Panc1 (cell line): Measurements from ENCODE around the gene LRCH1. TPM values are rescaled to one million over a fixed set of nuclear protein-coding genes. Genes with fewer than 3 reads are reported as not detected.

ENCODE experiments used
- ATAC-seq: fragments of 200-7000 bp; cut with Tn5 transposase; 2 replicates; pipeline ENCODE4 v1.9.1; 2020; ENCODE audit warnings: mild to moderate bottlenecking, moderate library complexity
- BruUV-seq: library from RNA; stranded (reverse); fragments of 400-500 nt; replicated peaks from 2 replicates; lab custom pipeline; 2021; lab: Mats Ljungman, UMichigan
- CTCF ChIA-PET: fragments of 300-600 bp; sonication (Branson Sonifier 250); formaldehyde crosslinking; loops from one replicate; lab custom pipeline; 2022; ENCODE audit warnings: antibody characterized with exemption; lab: Charles Lee
- POLR2A ChIA-PET: fragments of 300-600 bp; sonication (Branson Sonifier 250); formaldehyde crosslinking; loops from one replicate; lab custom pipeline; 2022; ENCODE audit warnings: antibody characterized with exemption; lab: Charles Lee
- DNase-seq: peaks from one replicate; pipeline ENCODE4 v3.0.0-alpha.2; 2010; ENCODE audit warnings: low read depth, low spot score
- H3K27ac ChIP-seq: 2 replicates; pipeline ENCODE4 v1.5.1; 2011; ENCODE audit warnings: mild to moderate bottlenecking, low read length, inconsistent platforms
- H3K27me3 ChIP-seq: fragments of 200-500 bp; sonication (Bioruptor generic); 2 replicates; pipeline ENCODE4 v1.6.0; 2014; ENCODE audit warnings: low read length, inconsistent platforms; ENCODE audit not compliant: control insufficient read depth, insufficient read depth
- H3K36me3 ChIP-seq: fragments of 200-500 bp; sonication (Bioruptor generic); 2 replicates; pipeline ENCODE4 v1.5.1; 2014; ENCODE audit warnings: inconsistent platforms, mild to moderate bottlenecking, low read length, moderate library complexity; ENCODE audit not compliant: control insufficient read depth, insufficient read depth
- H3K4me1 ChIP-seq: 2 replicates; pipeline ENCODE4 v1.5.1; 2011; ENCODE audit warnings: inconsistent platforms, mild to moderate bottlenecking, low read length, moderate library complexity; ENCODE audit not compliant: control insufficient read depth, insufficient read depth
- H3K4me3 ChIP-seq, 2 experiments: 2 replicates each; pipeline ENCODE4 v1.5.1; 2011 to 2012; ENCODE audit warnings: low read depth in 2 of 2, low read length in 2 of 2, mild to moderate bottlenecking in 2 of 2, inconsistent platforms in 1 of 2, moderate library complexity in 1 of 2
- H3K9me3 ChIP-seq: fragments of 200-500 bp; sonication (Bioruptor generic); 2 replicates; pipeline ENCODE4 v1.5.1; 2014; ENCODE audit warnings: low read depth, mild to moderate bottlenecking, inconsistent platforms, low read length, moderate library complexity; ENCODE audit not compliant: control insufficient read depth, insufficient read depth
- POLR2AphosphoS5 ChIP-seq: IDR thresholded peaks from 2 replicates; pipeline ENCODE4 v1.6.1; 2012; ENCODE audit warnings: mild to moderate bottlenecking, low read depth, low read length, moderate library complexity
- SIN3A ChIP-seq: IDR thresholded peaks from 2 replicates; pipeline ENCODE4 v1.6.1; 2012; ENCODE audit warnings: low read depth, mild to moderate bottlenecking, low read length, moderate library complexity, borderline replicate concordance; ENCODE audit not compliant: insufficient read depth
- TCF7L2 ChIP-seq: IDR thresholded peaks from 2 replicates; pipeline ENCODE4 v1.6.1; 2011; ENCODE audit warnings: mild to moderate bottlenecking, low read depth, low read length, inconsistent platforms
- in situ Hi-C: cut with HindIII; loops from 2 replicates; pipeline ENCODE4 v1.10.0; 2016; ENCODE audit warnings: low sequenced_read_pairs, low pct_unique_long_range_greater_than_20kb
- intact Hi-C: fragments of 100-400 bp; cut with micrococcal nuclease; formaldehyde crosslinking; loops from one replicate; pipeline ENCODE4 v1.10.0; 2022; ENCODE audit not compliant: unreplicated experiment
- total RNA-seq: library from RNA; stranded (reverse); gene quantifications from one replicate; pipeline ENCODE4 v1.2.1, GENCODE V29; 2021; ENCODE audit not compliant: unreplicated experiment
- TF ChIP-seq, protein P1 (sequence below), 2 experiments: IDR thresholded peaks; 2 replicates each; pipeline ENCODE4 v1.6.1; 2011 to 2012; ENCODE audit warnings: low read depth in 2 of 2, control low read depth in 1 of 2, low read length in 1 of 2, mild to moderate bottlenecking in 1 of 2, moderate library complexity in 1 of 2; ENCODE audit not compliant: insufficient read depth in 1 of 2
- TF ChIP-seq, protein P2 (sequence below): fragments of 450-650 bp; IDR thresholded peaks from 2 replicates; pipeline ENCODE4 v1.5.1; 2017; ENCODE audit warnings: mild to moderate bottlenecking

LRCH1 gene
- total RNA-seq, 1 experiment from 2014 or later = 7.9 TPM

DNA sequence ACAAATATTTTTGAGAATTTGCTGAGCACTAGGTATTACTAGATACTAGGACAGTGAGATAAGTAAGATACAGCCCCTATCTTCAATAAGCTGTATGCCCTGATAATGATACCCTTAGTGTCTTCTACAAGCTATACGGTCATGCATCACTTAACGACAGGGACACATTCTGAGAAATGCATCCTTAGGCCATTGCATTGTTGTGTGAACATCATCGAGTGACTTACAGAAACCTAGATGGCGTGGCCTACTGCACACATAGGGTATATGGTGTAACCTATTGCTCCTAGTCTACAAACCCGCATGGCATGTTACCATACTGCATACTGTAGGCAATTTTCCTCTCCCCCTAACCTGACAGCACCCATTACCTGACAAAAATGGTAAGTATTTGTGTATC, 64.9 kb downstream of the LRCH1 start:
- Histone ChIP-seq H3K9me3 (no peaks in the 10 kb centered on the region), H3K36me3 (no peaks in the 10 kb centered on the region), H3K4me3 (no peak overlapping the region), H3K27me3 (no peaks in the 10 kb centered on the region), H3K27ac (no peak overlapping the region), H3K4me1 (no peaks in the 10 kb centered on the region; the same call in 1 of the 2 replicates)
- DNase-seq (no peak), ATAC-seq (no peak)
- intact Hi-C loops (no loop called here), in situ Hi-C loops (no loop called here)
- ChIA-PET CTCF (no interaction called here), POLR2A (no interaction called here)
- BruUV-seq = no TSS peak
- TF ChIP-seq, protein P1, sequence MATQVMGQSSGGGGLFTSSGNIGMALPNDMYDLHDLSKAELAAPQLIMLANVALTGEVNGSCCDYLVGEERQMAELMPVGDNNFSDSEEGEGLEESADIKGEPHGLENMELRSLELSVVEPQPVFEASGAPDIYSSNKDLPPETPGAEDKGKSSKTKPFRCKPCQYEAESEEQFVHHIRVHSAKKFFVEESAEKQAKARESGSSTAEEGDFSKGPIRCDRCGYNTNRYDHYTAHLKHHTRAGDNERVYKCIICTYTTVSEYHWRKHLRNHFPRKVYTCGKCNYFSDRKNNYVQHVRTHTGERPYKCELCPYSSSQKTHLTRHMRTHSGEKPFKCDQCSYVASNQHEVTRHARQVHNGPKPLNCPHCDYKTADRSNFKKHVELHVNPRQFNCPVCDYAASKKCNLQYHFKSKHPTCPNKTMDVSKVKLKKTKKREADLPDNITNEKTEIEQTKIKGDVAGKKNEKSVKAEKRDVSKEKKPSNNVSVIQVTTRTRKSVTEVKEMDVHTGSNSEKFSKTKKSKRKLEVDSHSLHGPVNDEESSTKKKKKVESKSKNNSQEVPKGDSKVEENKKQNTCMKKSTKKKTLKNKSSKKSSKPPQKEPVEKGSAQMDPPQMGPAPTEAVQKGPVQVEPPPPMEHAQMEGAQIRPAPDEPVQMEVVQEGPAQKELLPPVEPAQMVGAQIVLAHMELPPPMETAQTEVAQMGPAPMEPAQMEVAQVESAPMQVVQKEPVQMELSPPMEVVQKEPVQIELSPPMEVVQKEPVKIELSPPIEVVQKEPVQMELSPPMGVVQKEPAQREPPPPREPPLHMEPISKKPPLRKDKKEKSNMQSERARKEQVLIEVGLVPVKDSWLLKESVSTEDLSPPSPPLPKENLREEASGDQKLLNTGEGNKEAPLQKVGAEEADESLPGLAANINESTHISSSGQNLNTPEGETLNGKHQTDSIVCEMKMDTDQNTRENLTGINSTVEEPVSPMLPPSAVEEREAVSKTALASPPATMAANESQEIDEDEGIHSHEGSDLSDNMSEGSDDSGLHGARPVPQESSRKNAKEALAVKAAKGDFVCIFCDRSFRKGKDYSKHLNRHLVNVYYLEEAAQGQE (IDR thresholded peaks at IDR 0.05; ENCODE audit: insufficient read depth in 1 of 2, low read depth in 2 of 2, low read length in 1 of 2) = no peak
- TF ChIP-seq SIN3A (no peak), POLR2AphosphoS5 (no peak), TCF7L2 (no peak)
- TF ChIP-seq, protein P2, sequence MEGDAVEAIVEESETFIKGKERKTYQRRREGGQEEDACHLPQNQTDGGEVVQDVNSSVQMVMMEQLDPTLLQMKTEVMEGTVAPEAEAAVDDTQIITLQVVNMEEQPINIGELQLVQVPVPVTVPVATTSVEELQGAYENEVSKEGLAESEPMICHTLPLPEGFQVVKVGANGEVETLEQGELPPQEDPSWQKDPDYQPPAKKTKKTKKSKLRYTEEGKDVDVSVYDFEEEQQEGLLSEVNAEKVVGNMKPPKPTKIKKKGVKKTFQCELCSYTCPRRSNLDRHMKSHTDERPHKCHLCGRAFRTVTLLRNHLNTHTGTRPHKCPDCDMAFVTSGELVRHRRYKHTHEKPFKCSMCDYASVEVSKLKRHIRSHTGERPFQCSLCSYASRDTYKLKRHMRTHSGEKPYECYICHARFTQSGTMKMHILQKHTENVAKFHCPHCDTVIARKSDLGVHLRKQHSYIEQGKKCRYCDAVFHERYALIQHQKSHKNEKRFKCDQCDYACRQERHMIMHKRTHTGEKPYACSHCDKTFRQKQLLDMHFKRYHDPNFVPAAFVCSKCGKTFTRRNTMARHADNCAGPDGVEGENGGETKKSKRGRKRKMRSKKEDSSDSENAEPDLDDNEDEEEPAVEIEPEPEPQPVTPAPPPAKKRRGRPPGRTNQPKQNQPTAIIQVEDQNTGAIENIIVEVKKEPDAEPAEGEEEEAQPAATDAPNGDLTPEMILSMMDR = no peak

DNA sequence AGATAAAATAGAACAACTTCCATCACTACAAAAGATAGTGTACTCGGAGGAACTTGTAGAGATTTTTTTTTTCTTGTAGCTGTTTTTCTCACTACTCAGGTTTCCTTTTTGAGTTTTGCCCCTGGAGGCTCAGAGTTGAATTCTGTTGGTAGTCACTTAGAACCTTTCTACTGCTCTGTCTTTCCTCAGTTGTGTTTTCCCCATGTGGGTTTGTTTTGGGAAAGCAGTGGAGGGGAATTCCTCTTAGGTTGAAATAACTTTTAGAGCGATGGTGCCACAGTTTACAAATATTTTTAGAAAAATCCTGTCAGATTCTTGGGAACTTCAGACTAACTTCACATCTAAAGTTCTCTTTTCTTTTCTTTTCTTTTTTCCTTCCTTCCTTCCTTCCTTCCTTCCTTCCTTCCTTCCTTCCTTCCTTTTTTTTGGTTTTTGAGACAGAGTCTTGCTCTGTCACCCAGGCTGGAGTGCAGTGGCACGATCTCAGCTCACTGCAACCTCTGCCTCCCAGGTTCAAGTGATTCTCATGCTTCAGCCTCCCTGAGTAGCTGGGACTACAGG, 65.8 kb downstream of the LRCH1 start:
- no peak overlapping the region for H3K27ac ChIP-seq
- TF ChIP-seq, protein P1 (IDR thresholded peaks at IDR 0.05; ENCODE audit: insufficient read depth in 1 of 2, low read depth in 2 of 2, low read length in 1 of 2) = no peak
- TF ChIP-seq POLR2AphosphoS5 = no peak
- TF ChIP-seq, protein P2 = no peak
- TF ChIP-seq SIN3A = no peak
- TF ChIP-seq TCF7L2 = no peak
- H3K4me3 ChIP-seq = no peak overlapping the region
- H3K9me3 ChIP-seq = no peaks in the 10 kb centered on the region
- no TSS peak for BruUV-seq
- DNase-seq (no peak), ATAC-seq (no peak)
- no peaks in the 10 kb centered on the region; the same call in 1 of the 2 replicates for H3K4me1 ChIP-seq
- CTCF ChIA-PET = interaction anchor here (0.6 kb wide), 1 partner anchor 10 kb away, joined by 4 read pairs; no protein-coding TSS in a partner anchor
- H3K27me3 ChIP-seq = no peaks in the 10 kb centered on the region
- in situ Hi-C loops (no loop called here), intact Hi-C loops (no loop called here)
- POLR2A ChIA-PET = no interaction called here
- H3K36me3 ChIP-seq = no peaks in the 10 kb centered on the region
